ENCODE measurements around the gene C1QTNF2. TPM values are rescaled to one million over a fixed set of nuclear protein-coding genes. Genes with fewer than 3 reads are reported as not detected.

The C1QTNF2 gene
- total and polyA plus RNA-seq, 2 of the 4 experiments (the other 2 are of a cell fraction), result 0.72 to 1.2 TPM

- no peak for TF ChIP-seq CTCF (conservative IDR thresholded peaks at IDR 0.05; ENCODE audit: low read depth, low read length)
- TF ChIP-seq RFX5 (IDR thresholded peaks at IDR 0.05; ENCODE audit: low read depth, low read length), result no peak
- TF ChIP-seq RAD21 (IDR thresholded peaks at IDR 0.05; ENCODE audit: low read length), result no peak
- TF ChIP-seq NFE2L2 (IDR thresholded peaks at IDR 0.05; ENCODE audit: low read depth, low read length), result no peak
- TF ChIP-seq, protein P1, sequence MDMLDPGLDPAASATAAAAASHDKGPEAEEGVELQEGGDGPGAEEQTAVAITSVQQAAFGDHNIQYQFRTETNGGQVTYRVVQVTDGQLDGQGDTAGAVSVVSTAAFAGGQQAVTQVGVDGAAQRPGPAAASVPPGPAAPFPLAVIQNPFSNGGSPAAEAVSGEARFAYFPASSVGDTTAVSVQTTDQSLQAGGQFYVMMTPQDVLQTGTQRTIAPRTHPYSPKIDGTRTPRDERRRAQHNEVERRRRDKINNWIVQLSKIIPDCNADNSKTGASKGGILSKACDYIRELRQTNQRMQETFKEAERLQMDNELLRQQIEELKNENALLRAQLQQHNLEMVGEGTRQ (IDR thresholded peaks at IDR 0.05; ENCODE audit: low read depth, low read length), result no peak
These were observed 49.3 kb upstream of the C1QTNF2 start (continued) for GRCh38 chr5:160419458-160420330.
